Endothelial cell of umbilical vein (primary cell): ENCODE measurements around the gene DEXI.

Experiments
- CTCF ChIP-seq, 2 donors: IDR thresholded peaks; 1 replicate in 1 of 2; 2 replicates in 1 of 2; pipeline ENCODE4 v1.5.1; 2011; ENCODE audit warnings: low read length in 2 of 2, mild to moderate bottlenecking in 2 of 2, moderate library complexity in 2 of 2, control low read depth in 1 of 2, inconsistent platforms in 1 of 2, low read depth in 1 of 2; ENCODE audit not compliant: insufficient read depth in 1 of 2; ENCODE audit errors: extremely low read depth in 1 of 2
- JUN ChIP-seq: IDR thresholded peaks from 2 replicates; pipeline ENCODE4 v1.6.1; 2011; ENCODE audit warnings: borderline replicate concordance, low read depth; ENCODE audit not compliant: insufficient read length, insufficient read depth

DNA sequence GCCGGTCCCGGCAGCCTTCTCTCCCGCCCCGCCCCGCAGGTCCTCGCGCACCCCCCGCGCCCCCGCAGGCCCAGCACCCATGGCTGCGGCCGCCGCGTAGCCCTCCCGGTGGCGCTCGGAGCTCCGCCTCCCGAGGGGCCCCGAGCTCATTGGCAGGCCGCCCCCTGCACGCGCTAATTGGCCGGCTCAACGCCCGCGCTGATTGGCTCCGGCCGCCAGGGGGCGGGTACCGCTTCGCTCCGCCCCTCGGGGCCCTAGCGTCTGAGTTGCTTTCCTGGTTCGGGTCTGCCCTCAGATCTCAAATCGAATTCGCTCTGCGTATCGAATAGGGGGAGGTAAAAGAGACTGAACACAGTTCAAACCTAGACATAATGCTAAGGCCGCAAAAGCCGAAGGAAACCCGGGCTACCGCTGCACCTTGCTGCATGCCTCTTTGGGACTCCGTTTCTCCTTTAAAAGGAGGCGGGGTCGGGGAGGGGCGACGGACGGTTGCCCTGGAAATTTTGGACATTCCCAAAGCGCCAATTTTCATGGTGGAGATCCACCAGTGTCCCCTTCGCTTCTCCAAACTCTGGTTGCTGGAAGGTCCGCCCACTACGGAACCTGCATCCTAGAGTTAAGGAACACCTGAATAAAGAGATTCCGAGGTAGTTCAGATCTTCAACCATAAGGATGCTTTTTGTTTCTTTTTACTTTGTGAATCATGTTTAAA, at the start of gene DEXI:
- TF ChIP-seq CTCF (IDR thresholded peaks at IDR 0.05; ENCODE audit: extremely low read depth in 1 of 2, insufficient read depth in 1 of 2, low read depth in 1 of 2, low read length in 2 of 2) (peak in 1 of 2 donors; percentile 13), JUN (no peak)
